Fibroblast of mammary gland (primary cell): ENCODE measurements around the gene NPPC.

Experiments
- DNase-seq: peaks from one replicate; pipeline ENCODE4 v3.0.0-alpha.2; 2010; ENCODE audit warnings: low read depth
- H3K4me3 ChIP-seq: 2 replicates; pipeline ENCODE4 v1.5.1; 2011; ENCODE audit warnings: low read depth, mild to moderate bottlenecking, low read length, moderate library complexity; ENCODE audit not compliant: control insufficient read depth
- CTCF ChIP-seq: conservative IDR thresholded peaks from 2 replicates; pipeline ENCODE4 v1.5.1; 2011; ENCODE audit warnings: low read depth, low read length, inconsistent platforms; ENCODE audit not compliant: control insufficient read depth, insufficient read depth

NPPC gene

GRCh38 chr2:231946241-231946814 lies 20.1 kb upstream of the NPPC start:
- TF ChIP-seq CTCF = no peak
- no peak for DNase-seq
- H3K4me3 ChIP-seq = no peak overlapping the region

GRCh38 chr2:231942180-231942579 lies 16.0 kb upstream of the NPPC start:
- no peak for DNase-seq
- H3K4me3 ChIP-seq = no peak overlapping the region
- TF ChIP-seq CTCF = no peak

GRCh38 chr2:231941673-231942072 lies 15.5 kb upstream of the NPPC start:
- TF ChIP-seq CTCF = no peak
- no peak overlapping the region for H3K4me3 ChIP-seq
- DNase-seq = no peak

GRCh38 chr2:231940795-231941194 lies 14.6 kb upstream of the NPPC start:
- DNase-seq = no peak
- no peak overlapping the region for H3K4me3 ChIP-seq
- TF ChIP-seq CTCF = no peak

- no peak for DNase-seq
- no peak for TF ChIP-seq CTCF
- no peak overlapping the region for H3K4me3 ChIP-seq
These were observed 12.8 kb upstream of the NPPC start for GRCh38 chr2:231939022-231939421.

GRCh38 chr2:231937057-231937456 lies 10.9 kb upstream of the NPPC start:
- no peak overlapping the region for H3K4me3 ChIP-seq
- TF ChIP-seq CTCF = no peak
- DNase-seq = no peak

GRCh38 chr2:231936491-231936890 lies 10.3 kb upstream of the NPPC start:
- DNase-seq = no peak
- no peak for TF ChIP-seq CTCF
- H3K4me3 ChIP-seq = no peak overlapping the region
